ENCODE results near the gene PGLYRP1.

PGLYRP1 gene

GRCh38 chr19:45999653-46000121 is 23.2 kb downstream of the PGLYRP1 start:
- no peak for DNase-seq

DNA sequence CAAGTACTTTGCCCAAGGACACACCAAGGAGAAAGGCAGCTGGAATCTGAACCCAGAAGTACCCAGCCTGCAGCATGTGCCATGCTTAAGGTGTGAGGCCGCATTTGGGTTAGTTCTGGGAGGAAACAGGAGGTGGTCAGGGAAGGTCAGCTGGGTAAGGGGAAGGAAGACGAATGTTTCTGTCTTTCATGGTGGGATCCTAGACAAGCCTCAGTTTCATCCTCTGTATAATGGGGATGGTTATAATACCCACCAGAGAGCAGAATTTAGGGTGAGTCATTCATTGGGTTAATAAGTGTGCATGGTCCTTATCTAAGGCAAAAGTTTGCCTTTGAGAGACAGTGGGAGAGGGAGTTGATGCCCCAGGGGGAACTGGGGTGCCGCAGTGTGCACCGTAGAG is 24.0 kb downstream of the PGLYRP1 start:
- DNase-seq = no peak

GRCh38 chr19:45996933-45997332 is 25.9 kb downstream of the PGLYRP1 start:
- no peak for DNase-seq

DNA sequence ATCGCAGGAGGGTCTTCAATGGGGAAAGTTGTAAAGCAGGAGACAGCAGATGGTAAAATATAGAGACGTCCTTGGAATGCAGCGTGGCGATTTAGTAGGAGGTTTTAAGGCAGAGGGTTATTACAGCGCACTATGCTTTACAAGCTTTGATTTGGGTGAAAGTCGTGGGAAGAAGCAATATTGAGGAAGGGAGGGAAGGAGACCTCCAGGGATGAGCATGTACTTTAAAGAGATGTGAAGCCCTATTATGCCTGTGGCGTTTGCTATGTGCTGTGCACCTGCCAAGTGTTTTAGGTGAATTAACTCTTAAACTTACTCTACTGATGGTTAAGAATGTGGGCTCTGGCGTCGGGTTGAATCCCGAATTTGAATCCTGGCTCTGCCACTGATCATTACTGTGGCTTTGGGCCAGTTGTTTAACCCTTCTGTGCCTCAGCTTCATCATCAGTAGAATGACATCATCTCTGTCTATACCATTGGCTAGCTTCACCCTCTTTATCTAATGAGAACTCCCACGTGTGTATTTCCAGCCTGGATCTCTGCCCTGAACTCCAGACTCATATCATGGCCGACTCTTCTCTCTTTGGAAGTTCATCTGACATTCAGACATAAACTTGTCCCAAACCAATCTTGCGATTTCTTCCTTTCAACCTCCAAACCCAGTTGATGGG is 27.0 kb downstream of the PGLYRP1 start:
- no peak for DNase-seq

DNA sequence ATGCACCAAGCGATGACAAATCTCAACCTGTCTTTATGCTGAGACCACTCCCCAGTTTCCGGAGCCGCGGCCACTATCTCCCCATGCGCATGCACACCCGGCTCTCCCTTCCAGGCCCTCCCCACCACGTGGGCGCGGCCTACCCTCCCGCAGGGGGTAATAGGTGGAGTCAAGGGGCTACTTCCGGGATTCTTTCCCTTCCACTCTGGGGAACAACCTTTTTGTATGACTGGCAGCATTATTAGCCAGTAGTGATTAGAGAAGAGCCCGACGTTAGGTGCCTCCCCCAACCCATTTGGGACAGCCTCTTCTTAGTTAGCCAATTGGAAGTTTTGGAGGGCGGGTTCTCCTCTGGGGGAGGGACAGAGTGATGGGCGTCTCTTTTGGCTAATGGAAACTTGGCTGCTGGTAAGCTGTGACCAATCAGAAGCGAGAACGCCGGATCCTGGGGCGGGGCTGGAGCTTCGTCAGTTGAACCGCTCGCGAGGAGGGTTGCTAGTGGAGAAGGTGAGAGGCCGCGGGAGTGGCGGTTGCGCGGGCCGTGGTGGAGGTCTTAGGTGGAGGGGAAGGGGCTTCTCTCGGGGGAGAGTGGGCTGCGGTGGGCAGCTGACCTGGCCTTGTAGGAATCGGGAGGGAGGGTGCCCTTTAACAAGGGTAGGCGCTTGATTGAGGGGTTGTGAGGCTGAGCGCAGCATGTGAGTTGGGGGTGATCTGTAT is 27.7 kb downstream of the PGLYRP1 start, which contains the start of gene CCDC61:
TSS of gene CCDC61 (plus strand) at position 470 of the 717 bp plus-strand sequence. CDS start 7,552 bp downstream, outside the sequence.
- DNase-seq = peak; percentile 100

GRCh38 chr19:45994456-45994997 is 28.3 kb downstream of the PGLYRP1 start:
- no peak for DNase-seq

- no peak for DNase-seq
These were observed 32.6 kb downstream of the PGLYRP1 start for GRCh38 chr19:45990113-45990728.

DNA sequence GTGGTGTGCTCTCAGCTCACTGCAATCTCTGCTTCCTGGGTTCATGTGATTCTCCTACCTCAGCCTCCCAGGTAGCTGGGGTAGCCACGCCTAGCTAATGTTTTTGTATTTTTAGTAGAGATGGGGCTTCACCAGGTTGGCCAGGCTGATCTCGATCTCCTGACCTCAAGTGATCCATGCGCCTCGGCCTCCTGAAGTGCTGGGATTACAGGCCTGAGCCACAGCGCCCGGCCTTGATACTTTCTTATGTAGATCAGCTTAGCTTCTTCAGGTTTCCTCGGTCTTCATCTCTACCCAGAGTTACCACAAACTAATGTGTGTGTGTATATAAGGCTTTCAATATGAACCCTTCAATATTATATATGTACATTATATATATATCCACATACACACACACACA is 37.5 kb downstream of the PGLYRP1 start:
- no peak for DNase-seq

DNA sequence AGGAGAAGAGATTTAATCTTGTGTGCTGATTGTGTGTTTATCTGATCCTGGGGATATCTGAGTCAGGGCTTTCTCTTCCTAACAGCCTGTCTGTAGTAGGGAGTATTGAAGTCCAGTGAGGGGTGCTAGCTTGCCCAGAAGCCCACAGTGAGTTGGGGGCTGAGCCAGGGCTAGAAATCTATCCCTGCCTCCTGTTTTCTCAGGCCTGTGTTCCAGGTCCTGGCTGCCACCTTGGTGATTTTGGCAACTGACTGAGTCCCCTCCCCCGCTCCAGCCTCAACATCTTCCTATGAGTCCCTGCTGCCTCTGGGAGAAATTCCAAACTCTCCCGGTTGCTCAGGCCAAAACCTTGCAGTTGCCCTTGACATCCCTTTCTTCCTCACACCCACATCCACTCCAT is 41.5 kb downstream of the PGLYRP1 start:
- no peak for DNase-seq

- DNase-seq = no peak
These were observed 44.7 kb downstream of the PGLYRP1 start for GRCh38 chr19:45978156-45978555.

- DNase-seq = peak; percentile 74
These were observed 46.7 kb downstream of the PGLYRP1 start for GRCh38 chr19:45976178-45976577.

- no peak for DNase-seq
These were observed 47.4 kb downstream of the PGLYRP1 start for GRCh38 chr19:45975306-45976070.

DNA sequence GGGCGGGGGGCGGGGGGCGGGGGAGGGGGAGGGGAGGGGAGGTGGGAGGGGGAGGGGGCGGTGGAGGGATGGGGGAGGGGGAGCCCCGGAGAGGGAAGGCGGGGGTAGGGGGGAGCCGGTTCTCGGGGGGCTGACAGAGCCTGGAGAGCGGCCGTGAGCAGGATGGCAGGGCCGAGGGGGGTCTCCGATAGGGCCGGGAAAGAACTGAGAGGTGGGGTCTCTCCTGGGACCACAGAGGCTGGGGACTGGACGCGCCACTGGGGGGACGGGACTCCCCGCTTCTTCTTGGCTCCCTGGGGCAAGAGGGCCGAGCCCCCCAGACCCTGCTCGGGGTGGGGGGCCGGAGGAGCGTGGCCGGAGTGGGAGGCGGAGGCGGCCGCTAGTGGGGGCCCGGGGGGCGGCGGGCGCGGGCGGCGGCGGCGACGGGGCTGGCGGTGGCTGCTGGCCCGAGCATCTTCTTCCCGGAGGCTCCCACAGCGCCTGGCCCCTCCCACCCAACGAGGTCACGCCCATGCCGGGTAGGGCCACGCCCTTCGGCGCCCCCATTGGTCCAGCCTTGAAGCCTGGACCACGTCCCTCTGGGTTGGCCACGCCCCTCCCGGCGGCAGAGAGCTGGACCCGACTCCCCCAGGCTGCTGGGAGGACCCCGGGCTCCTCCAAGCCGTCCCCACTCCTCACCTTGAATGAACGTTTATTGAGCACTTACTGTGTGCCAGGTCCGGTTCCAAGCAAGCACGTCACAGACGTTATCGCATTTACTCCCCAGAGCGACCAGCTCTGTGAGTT is 49.1 kb downstream of the PGLYRP1 start, which contains the start of gene NOVA2:
TSS of gene NOVA2 (minus strand) at position 313 of the 786 bp plus-strand sequence. CDS start 514 bp downstream, outside the sequence.
- peak; percentile 65 for DNase-seq

GRCh38 chr19:45972947-45973540 is 49.8 kb downstream of the PGLYRP1 start:
- DNase-seq = no peak

DNA sequence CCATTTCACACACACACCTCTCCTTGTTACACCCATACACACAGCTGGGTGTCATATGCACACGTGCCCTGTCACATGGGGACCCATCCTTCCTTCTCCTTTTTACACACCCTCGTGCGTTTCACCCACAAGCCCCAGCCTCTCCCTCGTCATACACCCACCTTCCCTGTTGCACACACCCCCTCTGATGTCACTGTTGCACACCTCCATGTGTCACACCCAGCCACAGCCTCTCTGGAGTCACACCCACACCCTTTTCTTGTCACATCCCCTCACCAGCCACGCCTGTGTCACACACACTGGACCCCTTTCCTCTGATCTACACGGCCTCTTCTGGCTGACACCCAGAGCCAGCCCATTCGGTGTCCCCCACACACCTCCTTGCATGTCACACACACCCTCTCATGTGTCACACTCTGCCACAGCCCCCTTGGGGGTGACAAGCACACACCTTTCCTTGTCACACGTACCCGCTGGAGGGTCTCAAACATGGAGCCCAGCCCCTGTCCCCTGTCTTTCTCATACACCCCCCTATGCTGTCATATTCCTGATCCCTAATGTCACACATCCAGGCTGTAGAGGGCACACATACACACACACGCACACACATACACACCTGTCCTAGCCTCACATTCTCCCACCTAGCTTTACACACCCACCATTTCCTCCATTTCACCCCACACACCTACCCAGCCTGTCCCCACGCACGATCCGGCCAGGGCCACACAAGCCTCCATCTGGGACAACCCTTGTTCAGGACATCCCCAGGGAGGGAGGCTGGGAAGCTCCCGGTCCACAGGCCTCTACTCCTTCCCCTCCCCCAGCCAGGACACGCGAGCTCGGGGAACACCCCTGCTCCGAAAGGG is 50.5 kb downstream of the PGLYRP1 start:
- DNase-seq = peak; percentile 9

DNA sequence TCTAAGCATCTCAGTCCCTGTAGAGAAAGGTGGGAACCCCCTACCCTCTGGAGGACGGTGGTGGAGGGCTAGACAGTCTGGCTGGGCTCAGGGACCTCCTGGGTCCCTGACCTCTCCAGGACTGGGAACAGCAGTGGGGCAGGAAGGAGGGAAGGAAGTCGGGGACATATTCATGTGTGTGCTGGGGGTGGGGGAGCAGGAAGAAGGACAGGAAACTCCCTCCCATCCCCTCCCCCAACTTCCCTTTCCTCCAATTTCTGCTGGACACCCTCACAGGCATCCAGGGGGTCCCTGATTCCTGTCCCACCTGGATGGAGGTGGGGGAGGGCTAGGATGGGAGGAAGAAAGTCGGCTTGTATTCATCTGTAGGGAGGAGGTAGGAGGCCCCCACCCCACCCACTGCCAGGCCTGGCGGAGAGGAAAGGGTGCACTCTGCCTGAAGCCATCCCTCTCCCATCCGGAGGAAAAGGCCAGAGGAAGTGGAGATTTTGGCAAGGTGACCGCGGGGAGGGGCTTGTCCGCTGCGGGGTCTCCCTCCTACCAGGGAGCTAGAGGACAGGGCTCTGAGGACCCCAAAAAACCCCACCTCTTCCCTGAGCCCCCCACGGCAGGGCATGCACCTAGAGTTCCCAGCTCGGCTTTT is 51.5 kb downstream of the PGLYRP1 start:
- no peak for DNase-seq

GRCh38 chr19:45969676-45970075 is 53.2 kb downstream of the PGLYRP1 start:
- no peak for DNase-seq
